GM12878 (cell line): ENCODE data around the gene SPI1. TPM values are rescaled to one million over a fixed set of nuclear protein-coding genes. Genes with fewer than 3 reads are reported as not detected.
A peak's percentile ranks its signal among the peaks of the same experiment; 100 is the strongest.

Source experiments
- ATAC-seq: fragments of 200-7000 bp; cut with Tn5 transposase; 3 replicates; pipeline ENCODE4 v1.9.1; 2020; ENCODE audit warnings: mild to moderate bottlenecking, moderate library complexity
- BruUV-seq: library from RNA; stranded (reverse); fragments of 400-500 nt; replicated peaks from 2 replicates; lab custom pipeline; 2021; lab: Mats Ljungman, UMichigan
- CTCF ChIA-PET: fragments of 300-600 bp; sonication (Branson Sonifier 250); formaldehyde crosslinking; extraction: SDS; loops from one replicate; lab custom pipeline; 2021; ENCODE audit warnings: inconsistent platforms; lab: Yijun Ruan, JAX
- POLR2A ChIA-PET: fragments of 350-600 bp; formaldehyde crosslinking; extraction: SDS; loops from one replicate; lab custom pipeline; 2021; ENCODE audit warnings: inconsistent platforms; lab: Charles Lee
- RAD21 ChIA-PET: fragments of 300-600 bp; sonication (Branson Sonifier 250); formaldehyde crosslinking; loops from one replicate; lab custom pipeline; 2023; ENCODE audit warnings: antibody characterized with exemption; ENCODE audit not compliant: unreplicated experiment; lab: Charles Lee
- SMC1A ChIA-PET: fragments of 300-600 bp; sonication (Branson Sonifier 250); formaldehyde crosslinking; loops from one replicate; lab custom pipeline; 2023; ENCODE audit not compliant: unreplicated experiment, uncharacterized antibody; lab: Charles Lee
- DNase-seq: peaks from one replicate; pipeline ENCODE4 v3.0.0-alpha.2; 2011; ENCODE audit warnings: low read depth, low spot score
- FAIRE-seq: peaks from 3 replicates; lab custom pipeline; 2011; peaks lifted over from hg19 to GRCh38; lab: Jason Lieb, UNC
- H2AFZ ChIP-seq: 2 replicates; pipeline ENCODE4 v1.6.0; 2011; ENCODE audit warnings: low read depth, low read length, control low read depth; ENCODE audit not compliant: control insufficient read depth
- H3K27ac ChIP-seq: 2 replicates; pipeline ENCODE4 v1.5.1; 2011; ENCODE audit warnings: control low read depth; ENCODE audit not compliant: control insufficient read depth, insufficient read depth
- H3K27me3 ChIP-seq, 2 experiments: replicated peaks in 1 of 2; 2 replicates each; pipeline versions ENCODE4 v1.6.0 to v1.6.1; 2011; ENCODE audit warnings: low read length in 1 of 2; ENCODE audit not compliant: control insufficient read depth in 2 of 2, insufficient read depth in 2 of 2
- H3K36me3 ChIP-seq, 2 experiments: 2 replicates each; pipeline ENCODE4 v1.5.1; 2011; ENCODE audit warnings: low read length in 1 of 2; ENCODE audit not compliant: control insufficient read depth in 2 of 2, insufficient read depth in 2 of 2
- H3K4me1 ChIP-seq: 2 replicates; pipeline ENCODE4 v1.6.1; 2011; ENCODE audit warnings: mild to moderate bottlenecking, low read length, moderate library complexity, mixed read lengths; ENCODE audit not compliant: control insufficient read depth, insufficient read depth
- H3K4me2 ChIP-seq: 2 replicates; pipeline ENCODE4 v1.6.0; 2011; ENCODE audit warnings: control low read depth; ENCODE audit not compliant: control insufficient read depth, insufficient read depth
- H3K4me3 ChIP-seq: fragments of 200-600 bp; sonication (generic); 2 replicates; pipeline ENCODE4 v1.5.1; 2016
- H3K79me2 ChIP-seq: 2 replicates; pipeline ENCODE4 v1.6.0; 2011; ENCODE audit warnings: low read length; ENCODE audit not compliant: control insufficient read depth, insufficient read depth
- H3K9ac ChIP-seq: 2 replicates; pipeline ENCODE4 v1.8.0; 2011; ENCODE audit warnings: low read length, control low read depth, mixed read lengths; ENCODE audit not compliant: control insufficient read depth, insufficient read depth
- H3K9me3 ChIP-seq: replicated peaks from 3 replicates; pipeline ENCODE4 v1.5.1; 2011; ENCODE audit warnings: mild to moderate bottlenecking, low read length; ENCODE audit not compliant: control insufficient read depth, insufficient read depth
- H4K20me1 ChIP-seq: 2 replicates; pipeline ENCODE4 v1.6.0; 2011; ENCODE audit not compliant: control insufficient read depth, insufficient read depth
- ATF2 ChIP-seq: IDR thresholded peaks from 2 replicates; pipeline ENCODE4 v1.6.1; 2012; ENCODE audit warnings: low read length, inconsistent platforms
- ATF3 ChIP-seq: IDR thresholded peaks from 2 replicates; pipeline ENCODE4 v1.6.1; 2011; ENCODE audit warnings: low read depth, mild to moderate bottlenecking, low read length, moderate library complexity, borderline replicate concordance; ENCODE audit errors: extremely low read depth
- BHLHE40 ChIP-seq, 2 experiments: fragments of 450-650 bp in 1 of 2; IDR thresholded peaks; 2 replicates each; pipeline ENCODE4 v1.6.1; 2011 to 2017; ENCODE audit warnings: low read depth in 2 of 2, borderline replicate concordance in 1 of 2, improper control_type of control experiment in 1 of 2, low read length in 1 of 2, mild to moderate bottlenecking in 1 of 2
- CHD1 ChIP-seq: IDR thresholded peaks from 2 replicates; pipeline ENCODE4 v1.6.1; 2012; ENCODE audit warnings: low read depth, low read length, improper control_type of control experiment
- CTCF ChIP-seq, 3 experiments: IDR thresholded peaks in 2 of 3; conservative IDR thresholded peaks in 1 of 3; 2 replicates each; pipeline ENCODE4 v1.5.1; 2011; ENCODE audit warnings: low read depth in 3 of 3, low read length in 3 of 3, mild to moderate bottlenecking in 3 of 3, control low read depth in 2 of 3, moderate library complexity in 2 of 3, inconsistent platforms in 1 of 3, mixed read lengths in 1 of 3; ENCODE audit not compliant: control insufficient read depth in 2 of 3, insufficient read depth in 1 of 3; ENCODE audit errors: extremely low read depth in 1 of 3
- DPF2 ChIP-seq: fragments of 450-650 bp; IDR thresholded peaks from 2 replicates; pipeline ENCODE4 v1.6.1; 2017; ENCODE audit warnings: mild to moderate bottlenecking
- IKZF2 ChIP-seq, 2 experiments: fragments of 450-650 bp; IDR thresholded peaks; 2 replicates each; pipeline ENCODE4 v1.6.1; 2017; ENCODE audit warnings: mild to moderate bottlenecking in 2 of 2, moderate library complexity in 2 of 2
- RAD21 ChIP-seq: IDR thresholded peaks from 2 replicates; pipeline ENCODE4 v1.6.1; 2011; ENCODE audit warnings: mild to moderate bottlenecking, low read depth, low read length, moderate library complexity; ENCODE audit not compliant: insufficient read depth
- SKIL ChIP-seq: fragments of 450-650 bp; IDR thresholded peaks from 2 replicates; pipeline ENCODE4 v1.6.1; 2017; ENCODE audit warnings: mild to moderate bottlenecking, low read depth, inconsistent platforms; ENCODE audit not compliant: poor library complexity, severe bottlenecking
- SMC3 ChIP-seq: IDR thresholded peaks from 2 replicates; pipeline ENCODE4 v1.6.1; 2011; ENCODE audit warnings: low read length, improper control_type of control experiment, borderline replicate concordance
- SREBF1 ChIP-seq: IDR thresholded peaks from 2 replicates; pipeline ENCODE4 v1.6.1; 2012; ENCODE audit warnings: mild to moderate bottlenecking, low read length
- WGBS: methylation state at CpG from one replicate; pipeline ENCODE4 v1.1.6; 2016; ENCODE audit warnings: low lambda C conversion rate; ENCODE audit not compliant: insufficient replicate concordance, insufficient coverage; ENCODE audit errors: missing lambda C conversion rate; 5-methylcytosine and 5-hydroxymethylcytosine counted together
- in situ Hi-C: fragments of 300-500 bp; cut with MboI; formaldehyde crosslinking; loops from 9 replicates; pipeline ENCODE4 v1.14.3; 2018; ENCODE audit warnings: mixed read lengths
- intact Hi-C: fragments of 100-400 bp; cut with micrococcal nuclease; formaldehyde crosslinking; loops from one replicate; pipeline ENCODE4 v1.14.2; 2022; ENCODE audit not compliant: unreplicated experiment
- polyA plus RNA-seq, 11 experiments: library from polyadenylated mRNA; depleted of rRNA in 4 of 11; unstranded in 6 of 11; stranded (reverse) in 5 of 11; fragments of >200 nt; fragmentation: Nextera tagmentation in 4 of 11; fragmentation: Illumina TruSeq in 1 of 11; extraction: Ambion mirVana in 4 of 11; extraction: Trizol in 1 of 11; gene quantifications; 1 replicate in 1 of 11; 2 replicates in 10 of 11; pipeline versions ENCODE4 v1.2.1 to v1.2.3, GENCODE V29; 2011 to 2016; ENCODE audit warnings: inconsistent platforms in 2 of 11, missing spikeins in 2 of 11, low read depth in 1 of 11
- total RNA-seq, 4 experiments: library from RNA; depleted of rRNA in 3 of 4; stranded (reverse); fragments of >200 nt in 3 of 4; fragmentation: Illumina TruSeq in 1 of 4; extraction: Trizol in 1 of 4; gene quantifications; 2 replicates each; pipeline versions ENCODE4 v1.2.1 to v1.2.3, GENCODE V29; 2013 to 2021

SPI1 gene
- total and polyA plus RNA-seq, 10 of the 15 experiments (the other 5 are each of a cell fraction or from before 2014, with no cell fraction given), result 0.05 to 31.1 (median 9.7) TPM

GRCh38 chr11:47374720-47375019 is 3.7 kb downstream of the SPI1 start (continued):
- TF ChIP-seq SKIL (no peak), ATF2 (no peak), DPF2 (no peak), ATF3 (no peak), CHD1 (no peak)

GRCh38 chr11:47373876-47374719 is 4.2 kb downstream of the SPI1 start:
- H3K27me3 ChIP-seq, result no peaks in the 10 kb centered on the region
- intact Hi-C loops, result loop anchor here (1.0 to 10.0 kb wide), 3 partner anchors 34 to 481 kb away; partner anchors contain the start of genes FNBP4 and SLC39A13
- in situ Hi-C loops, result loop anchor here (5.0 kb wide), 1 partner anchor 33 kb away; the partner anchor contains the start of gene SLC39A13
- no TSS peak for BruUV-seq
- DNase-seq, result no peak
- no peaks in the 10 kb centered on the region for H4K20me1 ChIP-seq
- peak overlapping the region; percentile 41; the same call in 1 of the 2 replicates for H3K4me2 ChIP-seq
- no peak overlapping the region for H3K9ac ChIP-seq
- FAIRE-seq, result peak; percentile 47
- WGBS, result 10% methylated on average over 19 of the region's 19 CpGs
- peak; percentile 57 for ATAC-seq
- RAD21 ChIA-PET, result interaction anchor here (1.0 to 2.8 kb wide), 9 partner anchors 17 to 125 kb away, joined by 3 to 24 read pairs (median 7); partner anchors contain the start of genes ACP2 and SLC39A13
- no peak overlapping the region for H2AFZ ChIP-seq
- CTCF ChIA-PET, result interaction anchor here (0.5 to 8.6 kb wide), 32 partner anchors 8 to 479 kb away, joined by 3 to 161 read pairs (median 5); partner anchors contain the start of genes DDB2, PSMC3, PTPMT1 and SLC39A13
- SMC1A ChIA-PET, result interaction anchor here (0.6 to 3.7 kb wide), 17 partner anchors 13 to 243 kb away, joined by 3 to 35 read pairs (median 5); partner anchors contain the start of genes PSMC3 and SLC39A13
- peak overlapping the region; percentile 20; the same call in 1 of the 2 replicates for H3K27ac ChIP-seq
- POLR2A ChIA-PET, result interaction anchor here (0.6 to 3.7 kb wide), 5 partner anchors 14 to 45 kb away, joined by 3 to 21 read pairs (median 6); partner anchors contain the start of gene SLC39A13
- H3K9me3 ChIP-seq, result no peaks in the 10 kb centered on the region
- H3K4me1 ChIP-seq, result peaks cover 18% of the 10 kb centered on the region
- H3K4me3 ChIP-seq, result no peak overlapping the region
- peaks cover 2 to 8% of the 10 kb centered on the region in 2 experiments for H3K36me3 ChIP-seq
- H3K79me2 ChIP-seq, result peaks cover 41% of the 10 kb centered on the region
- no peak for TF ChIP-seq SREBF1
- TF ChIP-seq RAD21, result peak; percentile 73
- peak; percentile 42 to 66; a peak in 2 of 4 replicates for TF ChIP-seq IKZF2 (IDR thresholded peaks at IDR 0.05)
- TF ChIP-seq CTCF (IDR thresholded peaks at IDR 0.05 in 2 of 3, conservative IDR thresholded peaks at IDR 0.05 in 1 of 3; ENCODE audit: control insufficient read depth in 2 of 3, extremely low read depth in 1 of 3, insufficient read depth in 1 of 3, low read depth in 3 of 3, low read length in 3 of 3), result peak; percentile 86 to 96 (median 94)
- peak; percentile 92 for TF ChIP-seq SMC3
- TF ChIP-seq BHLHE40 (IDR thresholded peaks at IDR 0.05; ENCODE audit: borderline replicate concordance in 1 of 2, low read depth in 2 of 2, low read length in 1 of 2), result 0 out of 4 replicates have a peak, but pooled peaks have one; percentile 7 to 22
